Measurements from ENCODE around the gene TSPEAR.
"Not testable (repeated sequence)": the region's sequence is repeated elsewhere in the genome, so short reads cannot be mapped to it uniquely, and the experiment has no call there.

DNA sequence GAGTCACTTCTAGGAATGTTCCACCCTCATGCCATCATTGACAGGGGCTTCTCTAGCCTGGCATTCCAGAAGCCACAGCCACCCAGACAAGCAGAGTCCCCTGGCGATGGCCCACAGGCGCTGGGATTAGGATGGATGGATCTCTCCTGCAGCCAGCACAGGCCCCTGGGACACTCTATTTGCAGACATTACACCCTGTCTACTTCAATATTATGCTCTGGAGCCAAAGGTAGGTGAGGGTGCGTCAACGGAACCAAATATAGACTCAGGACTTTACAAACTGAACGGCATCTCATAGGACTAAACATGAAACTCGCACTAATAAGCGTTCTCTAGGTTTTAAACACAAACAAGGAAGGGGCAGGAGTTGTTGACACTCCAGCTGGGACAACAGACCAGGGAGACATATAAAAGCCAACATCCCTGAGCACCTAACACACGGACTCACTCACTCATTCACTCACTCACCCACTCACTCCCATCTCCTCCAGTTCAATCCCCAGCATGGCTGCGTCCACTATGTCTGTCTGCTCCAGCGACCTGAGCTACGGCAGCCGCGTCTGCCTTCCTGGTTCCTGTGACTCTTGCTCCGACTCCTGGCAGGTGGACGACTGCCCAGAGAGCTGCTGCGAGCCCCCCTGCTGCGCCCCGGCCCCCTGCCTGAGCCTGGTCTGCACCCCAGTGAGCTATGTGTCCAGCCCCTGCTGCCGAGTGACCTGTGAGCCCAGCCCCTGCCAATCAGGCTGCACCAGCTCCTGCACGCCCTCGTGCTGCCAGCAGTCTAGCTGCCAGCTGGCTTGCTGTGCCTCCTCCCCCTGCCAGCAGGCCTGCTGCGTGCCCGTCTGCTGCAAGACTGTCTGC is 111.0 kb downstream of the TSPEAR start, which contains the start of gene KRTAP10-7:
- TF ChIP-seq, protein P1, sequence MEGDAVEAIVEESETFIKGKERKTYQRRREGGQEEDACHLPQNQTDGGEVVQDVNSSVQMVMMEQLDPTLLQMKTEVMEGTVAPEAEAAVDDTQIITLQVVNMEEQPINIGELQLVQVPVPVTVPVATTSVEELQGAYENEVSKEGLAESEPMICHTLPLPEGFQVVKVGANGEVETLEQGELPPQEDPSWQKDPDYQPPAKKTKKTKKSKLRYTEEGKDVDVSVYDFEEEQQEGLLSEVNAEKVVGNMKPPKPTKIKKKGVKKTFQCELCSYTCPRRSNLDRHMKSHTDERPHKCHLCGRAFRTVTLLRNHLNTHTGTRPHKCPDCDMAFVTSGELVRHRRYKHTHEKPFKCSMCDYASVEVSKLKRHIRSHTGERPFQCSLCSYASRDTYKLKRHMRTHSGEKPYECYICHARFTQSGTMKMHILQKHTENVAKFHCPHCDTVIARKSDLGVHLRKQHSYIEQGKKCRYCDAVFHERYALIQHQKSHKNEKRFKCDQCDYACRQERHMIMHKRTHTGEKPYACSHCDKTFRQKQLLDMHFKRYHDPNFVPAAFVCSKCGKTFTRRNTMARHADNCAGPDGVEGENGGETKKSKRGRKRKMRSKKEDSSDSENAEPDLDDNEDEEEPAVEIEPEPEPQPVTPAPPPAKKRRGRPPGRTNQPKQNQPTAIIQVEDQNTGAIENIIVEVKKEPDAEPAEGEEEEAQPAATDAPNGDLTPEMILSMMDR (IDR thresholded peaks at IDR 0.05): not testable (repeated sequence)
- TF ChIP-seq EP300 (IDR thresholded peaks at IDR 0.05): not testable (repeated sequence)
